Endothelial cell of umbilical vein (primary cell): ENCODE measurements around the gene PTPRD. TPM values are rescaled to one million over a fixed set of nuclear protein-coding genes. Genes with fewer than 3 reads are reported as not detected.
A peak's percentile ranks its signal among the peaks of the same experiment; 100 is the strongest.

ENCODE experiments used
- BruUV-seq: library from RNA; stranded (reverse); fragments of 400-500 nt; replicated peaks from 2 replicates; lab custom pipeline; 2021; lab: Mats Ljungman, UMichigan
- CTCF ChIA-PET: fragments of 300-600, 350-600 bp; sonication (Branson Sonifier 250); formaldehyde crosslinking; loops from one replicate; lab custom pipeline; 2021; ENCODE audit warnings: antibody characterized with exemption, inconsistent platforms; lab: Charles Lee
- POLR2A ChIA-PET: fragments of 300-600, 350-600 bp; sonication (Branson Sonifier 250); formaldehyde crosslinking; loops from one replicate; lab custom pipeline; 2021; ENCODE audit warnings: antibody characterized with exemption, inconsistent platforms; lab: Charles Lee
- DNase-seq: peaks from one replicate; pipeline ENCODE4 v3.0.0-alpha.2; 2011; ENCODE audit warnings: low read depth, low spot score
- FAIRE-seq: peaks from 2 replicates; lab custom pipeline; 2011; peaks lifted over from hg19 to GRCh38; lab: Jason Lieb, UNC
- H2AFZ ChIP-seq: 2 replicates; pipeline ENCODE4 v1.6.0; 2012; ENCODE audit warnings: low read depth, low read length, control low read depth, inconsistent platforms
- H3K27ac ChIP-seq: 2 replicates; pipeline ENCODE4 v1.5.1; 2011; ENCODE audit warnings: low read depth, mild to moderate bottlenecking, control low read depth, low read length, moderate library complexity; ENCODE audit not compliant: insufficient read depth
- H3K27me3 ChIP-seq, 2 experiments: 2 replicates each; pipeline versions ENCODE4 v1.6.0 to v1.6.1; 2011; ENCODE audit warnings: low read length in 2 of 2, mixed read lengths in 1 of 2; ENCODE audit not compliant: control insufficient read depth in 2 of 2, insufficient read depth in 2 of 2
- H3K36me3 ChIP-seq, 2 experiments: 2 replicates in 1 of 2; 3 replicates in 1 of 2; pipeline ENCODE4 v1.5.1; 2011; ENCODE audit warnings: low read length in 2 of 2, mild to moderate bottlenecking in 1 of 2, moderate library complexity in 1 of 2; ENCODE audit not compliant: control insufficient read depth in 2 of 2, insufficient read depth in 2 of 2; ENCODE audit errors: extremely low read depth in 1 of 2
- H3K4me1 ChIP-seq: 3 replicates; pipeline ENCODE4 v1.5.1; 2011; ENCODE audit warnings: mild to moderate bottlenecking, low read length; ENCODE audit not compliant: control insufficient read depth, insufficient read depth; ENCODE audit errors: extremely low read depth
- H3K4me2 ChIP-seq: 2 replicates; pipeline ENCODE4 v1.6.1; 2011; ENCODE audit warnings: low read length, control low read depth, mixed read lengths; ENCODE audit not compliant: insufficient read depth
- H3K4me3 ChIP-seq, 3 experiments: fragments of 200-600 bp in 1 of 3; sonication (generic), shearing (Covaris generic) in 1 of 3; replicated peaks in 1 of 3; 2 replicates each; pipeline ENCODE4 v1.5.1; 2011 to 2016; ENCODE audit warnings: control low read depth in 3 of 3, low read length in 3 of 3, mild to moderate bottlenecking in 2 of 3, inconsistent platforms in 1 of 3, low read depth in 1 of 3, moderate library complexity in 1 of 3; ENCODE audit not compliant: insufficient read depth in 1 of 3
- H3K79me2 ChIP-seq: 2 replicates; pipeline ENCODE4 v1.6.0; 2012; ENCODE audit warnings: low read length, inconsistent platforms; ENCODE audit not compliant: control insufficient read depth, insufficient read depth
- H3K9ac ChIP-seq: replicated peaks from 2 replicates; pipeline ENCODE3; 2011; ENCODE audit warnings: low read length, control low read depth; ENCODE audit not compliant: insufficient read depth; ENCODE audit errors: extremely low read depth
- H3K9me1 ChIP-seq: replicated peaks from 3 replicates; pipeline ENCODE4 v1.6.0; 2011; ENCODE audit warnings: mild to moderate bottlenecking, low read length; ENCODE audit not compliant: control insufficient read depth, insufficient read depth; ENCODE audit errors: extremely low read depth
- H3K9me3 ChIP-seq: replicated peaks from 2 replicates; pipeline ENCODE4 v1.5.1; 2012; ENCODE audit warnings: low read length, inconsistent platforms; ENCODE audit not compliant: control insufficient read depth, insufficient read depth
- H4K20me1 ChIP-seq: replicated peaks from 2 replicates; pipeline ENCODE3; 2011; ENCODE audit warnings: mild to moderate bottlenecking, low read length; ENCODE audit not compliant: control insufficient read depth, insufficient read depth; ENCODE audit errors: extremely low read depth
- FOS ChIP-seq: IDR thresholded peaks from 2 replicates; pipeline ENCODE4 v1.6.1; 2011; ENCODE audit warnings: mild to moderate bottlenecking, low read length, moderate library complexity, borderline replicate concordance; ENCODE audit not compliant: insufficient read depth
- GATA2 ChIP-seq: IDR thresholded peaks from 2 replicates; pipeline ENCODE4 v1.7.0; 2011; ENCODE audit warnings: low read depth, mild to moderate bottlenecking, moderate library complexity, mixed read lengths, low read length; ENCODE audit not compliant: insufficient read length, insufficient read depth
- JUN ChIP-seq: IDR thresholded peaks from 2 replicates; pipeline ENCODE4 v1.6.1; 2011; ENCODE audit warnings: borderline replicate concordance, low read depth; ENCODE audit not compliant: insufficient read length, insufficient read depth
- MAX ChIP-seq: IDR thresholded peaks from 2 replicates; pipeline ENCODE4 v1.6.1; 2011; ENCODE audit not compliant: insufficient read depth, insufficient read length
- POLR2AphosphoS5 ChIP-seq: IDR thresholded peaks from 2 replicates; pipeline ENCODE4 v1.6.1; 2012; ENCODE audit warnings: low read depth, mild to moderate bottlenecking, control low read depth, low read length, moderate library complexity; ENCODE audit not compliant: insufficient read depth
- dilution Hi-C: fragments of 300-500 bp; cut with MboI; formaldehyde crosslinking; loops from one replicate; pipeline ENCODE4 v1.15.0; 2019; ENCODE audit warnings: low sequenced_read_pairs; ENCODE audit not compliant: extremely low pct_ligation_motif_present
- intact Hi-C: fragments of 100-400 bp; cut with micrococcal nuclease; formaldehyde crosslinking; loops from one replicate; pipeline ENCODE4 v1.10.0; 2022
- polyA plus RNA-seq, 4 experiments: library from polyadenylated mRNA; depleted of rRNA in 3 of 4; stranded (reverse) in 3 of 4; unstranded in 1 of 4; fragments of >200 nt; gene quantifications; 2 replicates each; pipeline versions ENCODE4 v1.2.1 to v1.2.3, GENCODE V29; 2011 to 2012; ENCODE audit warnings: missing spikeins in 1 of 4
- total RNA-seq: library from RNA; stranded (reverse); gene quantifications from 2 replicates; pipeline ENCODE4 v1.2.3, GENCODE V29; 2021

Gene PTPRD
- total and polyA plus RNA-seq, 2 donors (not counting 3 experiments of a cell fraction or from before 2014, with no cell fraction given), result 5.5 to 5.7 TPM

GRCh38 chr9:8365029-8365428 is 2247.8 kb downstream of the PTPRD start:
- Histone ChIP-seq H3K79me2 (no peaks in the 10 kb centered on the region), H2AFZ (peak overlapping the region; percentile 36), H3K27me3 (no peaks in the 10 kb centered on the region), H4K20me1 (no peaks in the 10 kb centered on the region), H3K4me3 (peak overlapping the region in 1 of 3 experiments; percentile 22), H3K4me2 (peak overlapping the region; percentile 83), H3K4me1 (peaks cover 41% of the 10 kb centered on the region), H3K27ac (peak overlapping the region; percentile 98), H3K36me3 (no peaks in the 10 kb centered on the region), H3K9ac (peak overlapping the region; percentile 46), H3K9me1 (no peaks in the 10 kb centered on the region), H3K9me3 (no peaks in the 10 kb centered on the region)
- peak; percentile 76 for FAIRE-seq
- BruUV-seq, result no TSS peak
- TF ChIP-seq POLR2AphosphoS5 (peak; percentile 52), JUN (peak; percentile 74), GATA2 (no peak), FOS (peak; percentile 98)
- dilution Hi-C loops, result no loop called here
- ChIA-PET POLR2A (no interaction called here), CTCF (interaction anchor here (1.8 kb wide), 1 partner anchor 10 kb away, joined by 6 read pairs; no protein-coding TSS in a partner anchor)
- intact Hi-C loops, result loop anchor here (1.0 to 10.0 kb wide), 3 partner anchors 9 to 550 kb away; no protein-coding TSS in a partner anchor
- DNase-seq, result peak; percentile 94

DNA sequence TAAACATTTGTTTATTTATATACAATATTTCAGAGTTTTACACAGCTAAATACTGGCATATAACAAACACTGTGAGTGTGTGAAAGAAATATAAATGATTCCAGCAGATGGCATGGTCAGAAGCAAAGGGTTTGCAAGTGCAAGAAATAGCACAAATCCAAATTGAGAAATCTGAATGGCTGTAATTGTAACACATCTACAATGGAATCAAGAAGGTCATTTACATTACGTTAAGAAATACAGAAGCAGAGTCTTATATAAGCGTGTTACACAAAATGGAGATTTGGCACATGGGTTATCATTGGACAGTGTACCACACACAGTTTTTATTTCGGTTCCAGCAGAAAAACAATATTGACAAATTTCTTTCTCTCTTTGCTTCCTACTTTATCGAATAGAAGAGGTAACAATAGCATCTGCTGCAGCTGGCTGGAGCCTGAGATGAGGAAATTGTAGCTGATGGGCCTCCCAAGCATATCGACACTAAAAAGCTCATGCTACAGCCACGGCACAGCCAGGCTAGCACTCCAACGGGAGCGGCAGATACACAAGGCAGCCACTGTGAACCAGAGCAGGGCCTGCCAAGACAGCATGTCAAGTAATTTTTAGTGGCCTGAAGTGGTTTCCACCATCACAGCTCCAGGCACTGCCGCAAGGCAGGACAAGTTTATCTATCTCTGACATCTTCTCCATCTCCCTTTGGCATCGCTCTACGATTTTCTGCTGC is 2248.6 kb downstream of the PTPRD start:
- intact Hi-C loops (loop anchor here (10.0 kb wide), 1 partner anchor 549 kb away; no protein-coding TSS in a partner anchor), dilution Hi-C loops (no loop called here)
- ChIA-PET POLR2A (no interaction called here), CTCF (no interaction called here)
- no peaks in the 10 kb centered on the region for H3K79me2 ChIP-seq
- H3K27ac ChIP-seq, result peak overlapping the region; percentile 98
- H3K4me3 ChIP-seq, result no peak overlapping the region
- no peak for DNase-seq
- peak overlapping the region; percentile 30 for H2AFZ ChIP-seq
- no peaks in the 10 kb centered on the region for H3K9me3 ChIP-seq
- H3K36me3 ChIP-seq, result no peaks in the 10 kb centered on the region
- TF ChIP-seq FOS (no peak), GATA2 (no peak), POLR2AphosphoS5 (no peak), MAX (no peak)
- H3K9me1 ChIP-seq, result no peaks in the 10 kb centered on the region
- BruUV-seq, result no TSS peak
- FAIRE-seq, result no peak
- no peaks in the 10 kb centered on the region for H3K27me3 ChIP-seq
- peak overlapping the region; percentile 83 for H3K4me2 ChIP-seq
- peaks cover 41% of the 10 kb centered on the region for H3K4me1 ChIP-seq
- H3K9ac ChIP-seq, result no peak overlapping the region
- no peaks in the 10 kb centered on the region for H4K20me1 ChIP-seq
